ENCODE measurements around the gene SEMA3D.

DNA sequence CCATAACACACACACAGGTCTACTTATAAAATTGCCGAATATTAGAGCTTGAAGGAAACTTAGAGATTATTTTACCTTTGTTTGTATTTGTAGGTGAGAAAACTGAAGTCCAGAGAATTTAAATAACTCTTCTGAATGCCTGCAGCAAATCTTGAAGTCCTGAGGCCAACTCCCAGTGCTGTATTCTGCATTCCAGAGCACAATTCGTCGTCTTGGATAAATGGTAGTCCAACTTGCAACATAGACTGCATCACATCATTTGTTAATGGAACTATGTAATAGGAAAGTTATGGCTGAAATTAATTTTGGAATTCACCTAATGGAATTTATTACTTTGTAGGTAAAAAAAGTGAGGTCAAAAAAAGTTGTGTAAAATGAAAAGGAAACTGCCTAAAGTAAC, 37.3 kb upstream of the SEMA3D start:
- TF ChIP-seq POLR2AphosphoS5 (IDR thresholded peaks at IDR 0.05) (no peak), EP300 (conservative IDR thresholded peaks at IDR 0.05; ENCODE audit: poor library complexity, severe bottlenecking) (no peak), RAD21 (conservative IDR thresholded peaks at IDR 0.05) (no peak), EZH2 (IDR thresholded peaks at IDR 0.05; ENCODE audit: borderline replicate concordance, insufficient read depth, low read length, poor library complexity, severe bottlenecking) (no peak)
- TF ChIP-seq, protein P1, sequence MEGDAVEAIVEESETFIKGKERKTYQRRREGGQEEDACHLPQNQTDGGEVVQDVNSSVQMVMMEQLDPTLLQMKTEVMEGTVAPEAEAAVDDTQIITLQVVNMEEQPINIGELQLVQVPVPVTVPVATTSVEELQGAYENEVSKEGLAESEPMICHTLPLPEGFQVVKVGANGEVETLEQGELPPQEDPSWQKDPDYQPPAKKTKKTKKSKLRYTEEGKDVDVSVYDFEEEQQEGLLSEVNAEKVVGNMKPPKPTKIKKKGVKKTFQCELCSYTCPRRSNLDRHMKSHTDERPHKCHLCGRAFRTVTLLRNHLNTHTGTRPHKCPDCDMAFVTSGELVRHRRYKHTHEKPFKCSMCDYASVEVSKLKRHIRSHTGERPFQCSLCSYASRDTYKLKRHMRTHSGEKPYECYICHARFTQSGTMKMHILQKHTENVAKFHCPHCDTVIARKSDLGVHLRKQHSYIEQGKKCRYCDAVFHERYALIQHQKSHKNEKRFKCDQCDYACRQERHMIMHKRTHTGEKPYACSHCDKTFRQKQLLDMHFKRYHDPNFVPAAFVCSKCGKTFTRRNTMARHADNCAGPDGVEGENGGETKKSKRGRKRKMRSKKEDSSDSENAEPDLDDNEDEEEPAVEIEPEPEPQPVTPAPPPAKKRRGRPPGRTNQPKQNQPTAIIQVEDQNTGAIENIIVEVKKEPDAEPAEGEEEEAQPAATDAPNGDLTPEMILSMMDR (IDR thresholded peaks at IDR 0.05; ENCODE audit: poor library complexity, severe bottlenecking): no peak

All from neural cell (in vitro differentiated cells).